ENCODE results near the gene GNG5. TPM values are rescaled to one million over a fixed set of nuclear protein-coding genes. Genes with fewer than 3 reads are reported as not detected.

The GNG5 gene
- total and polyA plus RNA-seq, 11 donors: 129 to 299 (median 167) TPM

DNA sequence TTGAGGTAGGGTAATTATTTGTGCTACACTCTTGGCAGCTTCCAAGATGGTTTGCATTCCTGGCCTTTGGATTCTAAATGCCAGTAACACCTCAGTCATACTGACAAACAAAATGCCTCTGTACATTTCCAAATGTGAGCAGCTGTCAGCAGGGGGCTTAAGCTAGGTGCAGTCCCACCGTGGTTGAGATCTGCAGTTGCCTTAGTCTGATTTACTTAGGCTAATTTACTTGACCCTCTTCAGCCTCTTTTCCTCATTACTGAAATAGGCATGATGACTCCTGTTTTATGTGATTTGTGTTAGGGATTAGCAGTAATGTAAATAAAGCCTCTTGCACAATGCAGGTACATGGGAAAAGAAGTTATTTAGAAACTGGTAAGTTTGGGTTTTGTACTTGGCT lies 13.7 kb downstream of the GNG5 start:
- peaks cover 0 to 93% (median 84%) of the 10 kb centered on the region in 9 donors for H3K36me3 ChIP-seq
- H3K27ac ChIP-seq: peak overlapping the region in 1 of 12 donors; percentile 1
- TF ChIP-seq, protein P1, sequence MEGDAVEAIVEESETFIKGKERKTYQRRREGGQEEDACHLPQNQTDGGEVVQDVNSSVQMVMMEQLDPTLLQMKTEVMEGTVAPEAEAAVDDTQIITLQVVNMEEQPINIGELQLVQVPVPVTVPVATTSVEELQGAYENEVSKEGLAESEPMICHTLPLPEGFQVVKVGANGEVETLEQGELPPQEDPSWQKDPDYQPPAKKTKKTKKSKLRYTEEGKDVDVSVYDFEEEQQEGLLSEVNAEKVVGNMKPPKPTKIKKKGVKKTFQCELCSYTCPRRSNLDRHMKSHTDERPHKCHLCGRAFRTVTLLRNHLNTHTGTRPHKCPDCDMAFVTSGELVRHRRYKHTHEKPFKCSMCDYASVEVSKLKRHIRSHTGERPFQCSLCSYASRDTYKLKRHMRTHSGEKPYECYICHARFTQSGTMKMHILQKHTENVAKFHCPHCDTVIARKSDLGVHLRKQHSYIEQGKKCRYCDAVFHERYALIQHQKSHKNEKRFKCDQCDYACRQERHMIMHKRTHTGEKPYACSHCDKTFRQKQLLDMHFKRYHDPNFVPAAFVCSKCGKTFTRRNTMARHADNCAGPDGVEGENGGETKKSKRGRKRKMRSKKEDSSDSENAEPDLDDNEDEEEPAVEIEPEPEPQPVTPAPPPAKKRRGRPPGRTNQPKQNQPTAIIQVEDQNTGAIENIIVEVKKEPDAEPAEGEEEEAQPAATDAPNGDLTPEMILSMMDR (IDR thresholded peaks at IDR 0.05): no peak
- TF ChIP-seq POLR2A (IDR thresholded peaks at IDR 0.05): no peak
- ATAC-seq (peak; percentile 32 to 64 (median 44)), DNase-seq (no peak)
- 42 to 67% (median 54%) methylated on average over 1 of the region's 1 CpG for WGBS, 4 donors
- peaks cover 0 to 13% (median 0%) of the 10 kb centered on the region in 12 donors for H3K4me1 ChIP-seq
- no peaks in the 10 kb centered on the region for H3K27me3 ChIP-seq
- no peak overlapping the region for H3K4me3 ChIP-seq
- intact Hi-C loops (cut with DNase I): no loop called here
- H3K9me3 ChIP-seq: no peaks in the 10 kb centered on the region

DNA sequence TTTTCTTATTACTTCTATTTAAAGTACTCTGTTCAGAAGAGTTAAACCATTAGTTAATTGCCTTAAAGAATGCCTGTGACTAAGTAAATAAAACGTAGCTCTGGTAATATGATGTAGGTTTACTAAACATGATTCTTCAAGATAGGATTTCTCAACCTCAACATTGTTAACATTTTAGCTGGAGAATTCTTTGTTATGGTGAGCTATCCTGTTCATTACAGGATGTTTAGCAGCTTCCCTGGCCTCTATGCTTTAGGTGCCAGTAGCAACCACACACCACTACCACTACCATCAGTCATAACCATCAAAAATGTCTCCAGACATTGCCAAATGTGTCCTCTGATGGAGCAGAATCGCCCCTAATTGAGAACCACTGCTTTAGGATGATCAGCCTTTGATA lies 16.6 kb downstream of the GNG5 start:
- Histone ChIP-seq H3K4me3 (no peak overlapping the region), H3K9me3 (no peaks in the 10 kb centered on the region), H3K4me1 (peaks cover 0 to 14% (median 0%) of the 10 kb centered on the region in 12 donors), H3K27me3 (no peaks in the 10 kb centered on the region), H3K36me3 (peaks cover 0 to 85% (median 69%) of the 10 kb centered on the region in 9 donors), H3K27ac (no peak overlapping the region)
- intact Hi-C loops (cut with DNase I): loop anchor here in 1 of 10 donors (2.0 kb wide), 1 partner anchor 15 kb away; no protein-coding TSS in a partner anchor
- DNase-seq (no peak), ATAC-seq (no peak)
- WGBS, 4 donors: 87 to 96% (median 93%) methylated on average over 2 of the region's 2 CpGs
- no peak for TF ChIP-seq POLR2A (IDR thresholded peaks at IDR 0.05)
- TF ChIP-seq, protein P1 (IDR thresholded peaks at IDR 0.05): no peak

DNA sequence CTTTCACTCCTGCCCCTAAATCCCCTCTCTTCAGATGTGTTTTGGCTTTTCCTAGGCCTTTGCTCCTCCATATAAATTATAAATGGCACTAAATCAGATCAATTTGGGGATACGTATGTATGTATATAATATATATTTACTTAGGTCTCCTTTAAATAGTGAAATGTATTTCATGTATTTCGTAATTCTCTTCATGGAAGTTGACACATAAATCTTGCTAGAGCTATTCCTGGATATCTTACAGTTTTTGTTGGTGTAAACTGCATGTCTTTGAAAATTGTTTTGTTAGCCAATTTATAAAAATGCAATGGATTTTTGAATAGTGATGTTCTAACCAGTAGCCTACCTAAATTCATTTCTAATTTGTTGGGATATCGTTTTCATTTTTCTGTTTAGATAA lies 18.3 kb downstream of the GNG5 start:
- intact Hi-C loops (cut with DNase I): loop anchor here in 1 of 10 donors (2.0 kb wide), 1 partner anchor 17 kb away; no protein-coding TSS in a partner anchor
- H3K27me3 ChIP-seq: no peaks in the 10 kb centered on the region
- no peak overlapping the region for H3K4me3 ChIP-seq
- no peak for ATAC-seq
- WGBS, 4 donors: 64 to 94% (median 86%) methylated on average over 3 of the region's 3 CpGs
- no peak overlapping the region for H3K27ac ChIP-seq
- peaks cover 0 to 85% (median 69%) of the 10 kb centered on the region in 9 donors for H3K36me3 ChIP-seq
- no peak for DNase-seq
- peaks cover 0 to 14% (median 0%) of the 10 kb centered on the region in 12 donors for H3K4me1 ChIP-seq
- no peaks in the 10 kb centered on the region for H3K9me3 ChIP-seq
- TF ChIP-seq POLR2A (IDR thresholded peaks at IDR 0.05): no peak

DNA sequence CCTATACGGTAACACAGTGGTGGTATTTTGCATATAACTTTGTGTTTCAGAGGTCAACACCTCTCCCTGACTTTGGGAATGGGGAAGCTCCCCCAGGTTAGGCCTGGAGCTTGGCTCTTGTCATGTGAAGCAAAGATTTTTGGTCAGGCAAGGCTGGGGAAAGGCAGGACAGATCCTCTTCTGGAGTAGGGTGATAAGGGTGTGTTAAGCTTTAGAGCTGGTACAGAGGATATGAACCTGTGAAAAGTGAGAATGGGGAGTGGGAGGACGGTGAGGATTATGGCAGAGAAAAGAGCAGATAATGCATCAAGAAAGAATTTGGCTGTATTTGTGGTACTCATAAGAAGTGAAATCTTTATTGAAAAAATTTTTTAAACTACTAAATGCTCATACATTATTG lies 25.1 kb downstream of the GNG5 start:
- intact Hi-C loops (cut with DNase I): loop anchor here in 1 of 10 donors (2.0 kb wide), 1 partner anchor 23 kb away; no protein-coding TSS in a partner anchor
- ATAC-seq: no peak

More for the DNA sequence above, 25.1 kb downstream of the GNG5 start:
- DNase-seq: no peak
- Histone ChIP-seq H3K4me3 (no peak overlapping the region), H3K9me3 (peaks cover 0 to 4% (median 0%) of the 10 kb centered on the region in 12 donors), H3K4me1 (peaks cover 0 to 32% (median 20%) of the 10 kb centered on the region in 12 donors), H3K27me3 (peaks cover 0 to 18% (median 5%) of the 10 kb centered on the region in 9 donors), H3K36me3 (peaks cover 0 to 52% (median 45%) of the 10 kb centered on the region in 9 donors), H3K27ac (no peak overlapping the region)
- WGBS, 4 donors: 82 to 87% (median 85%) methylated on average over 2 of the region's 2 CpGs
- TF ChIP-seq POLR2A (IDR thresholded peaks at IDR 0.05): no peak
- TF ChIP-seq, protein P1 (IDR thresholded peaks at IDR 0.05): no peak

All from heart left ventricle (tissue), 16 donors.